A549 (cell line): ENCODE measurements around the gene KRT76. TPM values are rescaled to one million over a fixed set of nuclear protein-coding genes. Genes with fewer than 3 reads are reported as not detected.
A peak's percentile ranks its signal among the peaks of the same experiment; 100 is the strongest.

Experiments used
- ATAC-seq, 2 experiments: fragments of 200-7000 bp in 1 of 2; fragments of >200 bp in 1 of 2; cut with Nextera tagmentation in 1 of 2; cut with Tn5 transposase in 1 of 2; 3 replicates each; pipeline versions ENCODE4 v1.8.0 to v1.9.1; 2018 to 2020; ENCODE audit warnings: mild to moderate bottlenecking in 1 of 2, moderate library complexity in 1 of 2
- CTCF ChIA-PET: fragments of 300-600 bp; sonication (Branson Sonifier 250); formaldehyde crosslinking; extraction: SDS; loops from one replicate; lab custom pipeline; 2021; ENCODE audit warnings: antibody characterized with exemption, inconsistent platforms; lab: Yijun Ruan, JAX
- POLR2A ChIA-PET: fragments of 350-600 bp; formaldehyde crosslinking; extraction: SDS; loops from one replicate; lab custom pipeline; 2021; ENCODE audit warnings: antibody characterized with exemption, inconsistent platforms; lab: Yijun Ruan, JAX
- DNase-seq, 2 experiments: peaks; one replicate each; pipeline versions ENCODE4 v3.0.0 to v3.0.0-alpha.2; 2011 to 2016; ENCODE audit warnings: low read depth in 1 of 2, low spot score in 1 of 2
- FAIRE-seq: peaks from 2 replicates; lab custom pipeline; 2011; peaks lifted over from hg19 to GRCh38; lab: Jason Lieb, UNC
- H3K27ac ChIP-seq, 2 experiments: fragments of >200 bp; sonication (Bioruptor Twin); formaldehyde crosslinking; 3 replicates each; pipeline ENCODE4 v1.5.1; 2016 to 2017
- H3K4me1 ChIP-seq: fragments of >200 bp; sonication (Bioruptor Twin); formaldehyde crosslinking; 3 replicates; pipeline ENCODE4 v1.6.1; 2016
- H3K4me2 ChIP-seq: fragments of >200 bp; sonication (Bioruptor Twin); formaldehyde crosslinking; 3 replicates; pipeline ENCODE4 v1.6.1; 2016
- H3K4me3 ChIP-seq: fragments of >200 bp; sonication (Bioruptor Twin); formaldehyde crosslinking; 3 replicates; pipeline ENCODE4 v1.5.1; 2016
- H3K9me3 ChIP-seq: fragments of >200 bp; sonication (Bioruptor Twin); formaldehyde crosslinking; 3 replicates; pipeline ENCODE4 v1.6.1; 2016
- CEBPB ChIP-seq, 2 experiments: fragments of >200 bp in 1 of 2; sonication (Bioruptor Twin) in 1 of 2; formaldehyde crosslinking in 1 of 2; IDR thresholded peaks; 2 replicates each; pipeline ENCODE4 v1.6.1; 2012 to 2016
- CHD4 ChIP-seq: fragments of 200-600 bp; sonication (generic); IDR thresholded peaks from 2 replicates; pipeline ENCODE4 v1.6.1; 2016; ENCODE audit warnings: antibody characterized with exemption, mild to moderate bottlenecking, borderline replicate concordance
- CTCF ChIP-seq: fragments of >200 bp; sonication (Bioruptor Twin); formaldehyde crosslinking; IDR thresholded peaks from 3 replicates; pipeline ENCODE4 v1.5.1; 2016
- EHMT2 ChIP-seq: fragments of 200-600 bp; sonication (generic); IDR thresholded peaks from 2 replicates; pipeline ENCODE4 v1.6.1; 2016; ENCODE audit warnings: antibody characterized with exemption, low read depth, mild to moderate bottlenecking, moderate library complexity
- FOSL2 ChIP-seq, 2 experiments: fragments of 450-650 bp in 1 of 2; fragments of >200 bp in 1 of 2; sonication (Bioruptor Twin) in 1 of 2; formaldehyde crosslinking; IDR thresholded peaks; 2 replicates each; pipeline versions ENCODE4 v1.5.0 to v1.6.1; 2016 to 2020; ENCODE audit warnings: mild to moderate bottlenecking in 1 of 2, moderate library complexity in 1 of 2
- HMGXB4 ChIP-seq: fragments of 250-450 bp; sonication (Bioruptor Pico); IDR thresholded peaks from 2 replicates; pipeline ENCODE4 v1.5.0; 2021; ENCODE audit warnings: mild to moderate bottlenecking, moderate library complexity, borderline replicate concordance
- HOXA7 ChIP-seq: fragments of 250-450 bp; sonication (Bioruptor Pico); IDR thresholded peaks from 2 replicates; pipeline ENCODE4 v1.5.0; 2020; ENCODE audit warnings: mild to moderate bottlenecking, moderate library complexity
- MAFK ChIP-seq: fragments of 450-650 bp; IDR thresholded peaks from 2 replicates; pipeline ENCODE4 v1.6.1; 2014; ENCODE audit not compliant: partially characterized antibody
- MAZ ChIP-seq: fragments of 150-350 bp; IDR thresholded peaks from 2 replicates; pipeline ENCODE4 v1.6.1; 2014; ENCODE audit warnings: antibody characterized with exemption, low read depth, low read length, borderline replicate concordance
- NFE2L2 ChIP-seq: fragments of 150-350 bp; conservative IDR thresholded peaks from 2 replicates; pipeline ENCODE4 v1.6.1; 2014; ENCODE audit warnings: low read length
- NR3C1 ChIP-seq: fragments of >200 bp; sonication (Bioruptor Twin); formaldehyde crosslinking; IDR thresholded peaks from 3 replicates; pipeline ENCODE4 v1.6.1; 2017
- PHF8 ChIP-seq: fragments of 200-600 bp; sonication (generic); IDR thresholded peaks from 2 replicates; pipeline ENCODE4 v1.6.1; 2016; ENCODE audit warnings: low read depth, mild to moderate bottlenecking, antibody characterized with exemption, moderate library complexity, borderline replicate concordance
- POLR2A ChIP-seq: IDR thresholded peaks from 2 replicates; pipeline ENCODE4 v1.6.1; 2012; ENCODE audit warnings: mild to moderate bottlenecking, low read length
- RAD21 ChIP-seq, 2 experiments: fragments of >200 bp in 1 of 2; sonication (Bioruptor Twin) in 1 of 2; formaldehyde crosslinking in 1 of 2; IDR thresholded peaks in 1 of 2; conservative IDR thresholded peaks in 1 of 2; 2 replicates in 1 of 2; 3 replicates in 1 of 2; pipeline ENCODE4 v1.6.1; 2012 to 2018; ENCODE audit warnings: inconsistent platforms in 1 of 2
- REST ChIP-seq: fragments of 200-600 bp; sonication (generic); IDR thresholded peaks from 2 replicates; pipeline ENCODE4 v1.6.1; 2016; ENCODE audit warnings: antibody characterized with exemption, mild to moderate bottlenecking, moderate library complexity
- USF2 ChIP-seq: fragments of 450-650 bp; IDR thresholded peaks from 2 replicates; pipeline ENCODE4 v1.6.1; 2014; ENCODE audit warnings: antibody characterized with exemption
- ZC3H11A ChIP-seq: fragments of 450-650 bp; IDR thresholded peaks from 2 replicates; pipeline ENCODE4 v1.6.1; 2014; ENCODE audit warnings: antibody characterized with exemption, mild to moderate bottlenecking
- WGBS: methylation state at CpG from one replicate; pipeline ENCODE4 v1.1.6; 2017; ENCODE audit errors: missing lambda C conversion rate; 5-methylcytosine and 5-hydroxymethylcytosine counted together
- polyA plus RNA-seq, 4 experiments: library from polyadenylated mRNA; depleted of rRNA in 3 of 4; stranded (reverse); fragments of >200 nt; fragmentation: RNase III in 1 of 4; extraction: RNeasy Plus Mini Kit Qiagen cat#74134 plus additional on column Dnase treatment in 1 of 4; gene quantifications; 2 replicates in 3 of 4; 3 replicates in 1 of 4; pipeline ENCODE4 v1.2.3, GENCODE V29; 2011 to 2017

Gene KRT76
- polyA plus RNA-seq, 2 of the 4 experiments (the other 2 are of a cell fraction) = not detected

GRCh38 chr12:52798671-52799504, 21.7 kb upstream of the KRT76 start (continued):
- TF ChIP-seq FOSL2 (IDR thresholded peaks at IDR 0.05) = peak; percentile 48; the same call in 1 of the 2 replicates
- peak; percentile 85 for TF ChIP-seq FOSL2 (CRISPR knock-in tag; IDR thresholded peaks at IDR 0.05)
- TF ChIP-seq CEBPB (IDR thresholded peaks at IDR 0.05) = no peak; a peak in 1 of 4 replicates
- no peak for TF ChIP-seq HOXA7
- TF ChIP-seq NFE2L2 = no peak
- TF ChIP-seq MAZ = no peak
- TF ChIP-seq HMGXB4 = no peak
- no peak for TF ChIP-seq RAD21 (conservative IDR thresholded peaks at IDR 0.05 in 1 of 2, IDR thresholded peaks at IDR 0.05 in 1 of 2)
- TF ChIP-seq PHF8 = no peak
- TF ChIP-seq NR3C1 = no peak
- TF ChIP-seq USF2 = no peak

- POLR2A ChIA-PET = no interaction called here
- Histone ChIP-seq H3K4me2 (peak overlapping the region; percentile 54; the same call in 2 of the 3 replicates), H3K4me1 (peaks cover 65% of the 10 kb centered on the region)
- WGBS = 93% methylated on average over 4 of the region's 4 CpGs
- no peak for ATAC-seq
- TF ChIP-seq MAFK = no peak
- no peak for TF ChIP-seq CHD4
- no peak for TF ChIP-seq POLR2A
- TF ChIP-seq EHMT2 = no peak
- TF ChIP-seq NFE2L2 = no peak
- no peak for TF ChIP-seq CTCF
- TF ChIP-seq ZC3H11A = no peak
- TF ChIP-seq, all 56 proteins: peak for 0
- CTCF ChIA-PET = interaction anchor here (0.9 to 1.5 kb wide), 3 partner anchors 81 to 87 kb away, joined by 3 to 4 read pairs (median 4); no protein-coding TSS in a partner anchor
- H3K27ac ChIP-seq = peak overlapping the region; percentile 88 to 89; a peak in 5 of 6 replicates
- no peaks in the 10 kb centered on the region for H3K9me3 ChIP-seq
- no peak overlapping the region for H3K4me3 ChIP-seq
- FAIRE-seq (no peak), DNase-seq (no peak)
Observed at GRCh38 chr12:52798003-52798670, 21.0 kb upstream of the KRT76 start.

GRCh38 chr12:52797529-52797894, 20.4 kb upstream of the KRT76 start:
- ATAC-seq = no peak
- Histone ChIP-seq H3K4me1 (peaks cover 63% of the 10 kb centered on the region), H3K4me3 (no peak overlapping the region), H3K9me3 (no peaks in the 10 kb centered on the region), H3K27ac (peak overlapping the region; percentile 25 to 89; a peak in 4 of 6 replicates), H3K4me2 (no peak overlapping the region)
- no peak for FAIRE-seq
- no peak for TF ChIP-seq REST
- CTCF ChIA-PET = interaction anchor here (0.9 to 1.5 kb wide), 5 partner anchors 9 to 641 kb away, joined by 3 to 4 read pairs (median 3); no protein-coding TSS in a partner anchor
- no peak for DNase-seq
- POLR2A ChIA-PET = no interaction called here
